ENCODE measurements around the gene TOX3. TPM values are rescaled to one million over a fixed set of nuclear protein-coding genes. Genes with fewer than 3 reads are reported as not detected.

TOX3 gene
- polyA plus RNA-seq, 1 of the 3 experiments (the other 2 are of a cell fraction) = not detected

- 32% methylated on average over 7 of the region's 7 CpGs for WGBS (ENCODE audit: low lambda C conversion rate)
- Histone ChIP-seq H4K20me1 (ENCODE audit: insufficient read depth) (no peaks in the 10 kb centered on the region), H3K27me3 (ENCODE audit: insufficient read depth) (no peaks in the 10 kb centered on the region), H3K4me1 (ENCODE audit: control insufficient read depth in 1 of 2, insufficient read depth in 2 of 2, low read depth in 1 of 2, low read length in 1 of 2) (no peaks in the 10 kb centered on the region; a peak in 1 of 4 replicates), H3F3A (replicated peaks; ENCODE audit: insufficient read depth) (no peaks in the 10 kb centered on the region), H3K9me3 (no peaks in the 10 kb centered on the region), H3K9ac (no peak overlapping the region), H3K4me2 (no peak overlapping the region), H3K79me2 (ENCODE audit: insufficient read depth) (no peaks in the 10 kb centered on the region), H3K27ac (ENCODE audit: low read depth in 2 of 2, low read length in 1 of 2) (no peak overlapping the region), H3K36me3 (replicated peaks in 1 of 2; ENCODE audit: control insufficient read depth in 1 of 2, insufficient read depth in 2 of 2, low read length in 1 of 2) (no peaks in the 10 kb centered on the region), H3K4me3 (ENCODE audit: low read depth in 2 of 2, low read length in 1 of 2) (no peak overlapping the region), H3K9me2 (no peaks in the 10 kb centered on the region), H2AFZ (ENCODE audit: low read depth) (no peak overlapping the region)
- no peak for TF ChIP-seq YY1 (IDR thresholded peaks at IDR 0.05; ENCODE audit: low read depth)
- TF ChIP-seq NFIC (IDR thresholded peaks at IDR 0.05; ENCODE audit: borderline replicate concordance) = no peak
- TF ChIP-seq GABPA (IDR thresholded peaks at IDR 0.05; ENCODE audit: low read depth) = no peak
- TF ChIP-seq EP300 (IDR thresholded peaks at IDR 0.05; ENCODE audit: borderline replicate concordance in 1 of 2, low read depth in 1 of 2, low read length in 1 of 2) = no peak
- no peak for TF ChIP-seq FOXM1 (IDR thresholded peaks at IDR 0.05; ENCODE audit: low read depth)
- no peak for TF ChIP-seq ZBTB33 (IDR thresholded peaks at IDR 0.05; ENCODE audit: borderline replicate concordance, low read depth)
- no peak for TF ChIP-seq RCOR1 (IDR thresholded peaks at IDR 0.05; ENCODE audit: low read length)
- no peak for TF ChIP-seq RXRA (IDR thresholded peaks at IDR 0.05; ENCODE audit: borderline replicate concordance, low read depth)
- no peak for TF ChIP-seq POLR2AphosphoS5 (IDR thresholded peaks at IDR 0.05; ENCODE audit: low read depth, low read length)
- no peak for TF ChIP-seq MAX (IDR thresholded peaks at IDR 0.05; ENCODE audit: low read depth)
- TF ChIP-seq NRF1 (IDR thresholded peaks at IDR 0.05; ENCODE audit: low read depth, low read length) = no peak
- TF ChIP-seq CHD2 (IDR thresholded peaks at IDR 0.05; ENCODE audit: low read length, partially characterized antibody) = no peak
- TF ChIP-seq USF1 (IDR thresholded peaks at IDR 0.05; ENCODE audit: borderline replicate concordance, low read depth) = no peak
- TF ChIP-seq REST (IDR thresholded peaks at IDR 0.05; ENCODE audit: low read depth, low read length) = no peak
- no peak for TF ChIP-seq EZH2phosphoT487 (IDR thresholded peaks at IDR 0.05; ENCODE audit: borderline replicate concordance, low read depth)
- TF ChIP-seq IRF3 (IDR thresholded peaks at IDR 0.05; ENCODE audit: low read depth, low read length) = no peak
- TF ChIP-seq SIN3A (IDR thresholded peaks at IDR 0.05; ENCODE audit: borderline replicate concordance, low read depth, low read length) = no peak
- no peak for TF ChIP-seq RAD21 (IDR thresholded peaks at IDR 0.05; ENCODE audit: low read length)
- ChIA-PET CTCF (no interaction called here), POLR2A (no interaction called here)
- DNase-seq = no peak
Observed at GRCh38 chr16:52471650-52472370, 75.1 kb downstream of the TOX3 start.
